AG04449 (cell line): Measurements from ENCODE around the gene USP24.

Experiments used
- CTCF ChIA-PET: fragments of 350-600 bp; formaldehyde crosslinking; extraction: SDS; loops from one replicate; lab custom pipeline; 2021; ENCODE audit warnings: antibody characterized with exemption; lab: Yijun Ruan, JAX
- POLR2A ChIA-PET: fragments of 400-600, 350-600 bp; formaldehyde crosslinking; extraction: SDS; loops from one replicate; lab custom pipeline; 2020; ENCODE audit warnings: antibody characterized with exemption, inconsistent platforms; lab: Yijun Ruan, JAX
- DNase-seq: peaks from one replicate; pipeline ENCODE4 v3.0.0-alpha.2; 2010; ENCODE audit warnings: low read depth, low spot score
- H3K4me3 ChIP-seq: 2 replicates; pipeline ENCODE4 v1.5.1; 2011; ENCODE audit warnings: low read depth, mild to moderate bottlenecking, control low read depth, low read length
- TF ChIP-seq, protein P1 (sequence below): IDR thresholded peaks from one replicate; pipeline ENCODE4 v1.5.1; 2011; ENCODE audit warnings: mild to moderate bottlenecking, moderate library complexity, low read length, control low read depth, inconsistent platforms; ENCODE audit not compliant: insufficient read depth; ENCODE audit errors: missing control alignments

The USP24 gene

DNA sequence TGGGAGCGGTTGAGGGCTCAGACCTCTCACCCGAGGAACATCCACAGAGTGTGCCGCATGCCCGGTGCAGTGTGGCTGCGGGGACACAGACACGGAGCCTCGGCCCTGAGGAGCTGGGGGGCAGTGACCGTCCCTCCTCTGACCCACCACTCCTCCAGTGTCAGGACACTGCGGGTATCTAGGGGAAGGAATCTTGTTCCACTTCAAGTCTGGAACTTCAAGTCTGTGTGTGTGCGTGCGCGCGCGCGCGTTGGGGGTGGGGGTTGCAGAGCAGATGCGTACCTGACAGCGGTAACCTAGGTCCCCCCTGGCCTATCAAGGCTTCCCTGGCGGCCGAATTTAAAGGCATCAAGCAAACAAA lies 158.6 kb downstream of the USP24 start:
- no peak for DNase-seq
- ChIA-PET CTCF (no interaction called here), POLR2A (no interaction called here)
- H3K4me3 ChIP-seq: no peak overlapping the region
- TF ChIP-seq, protein P1, sequence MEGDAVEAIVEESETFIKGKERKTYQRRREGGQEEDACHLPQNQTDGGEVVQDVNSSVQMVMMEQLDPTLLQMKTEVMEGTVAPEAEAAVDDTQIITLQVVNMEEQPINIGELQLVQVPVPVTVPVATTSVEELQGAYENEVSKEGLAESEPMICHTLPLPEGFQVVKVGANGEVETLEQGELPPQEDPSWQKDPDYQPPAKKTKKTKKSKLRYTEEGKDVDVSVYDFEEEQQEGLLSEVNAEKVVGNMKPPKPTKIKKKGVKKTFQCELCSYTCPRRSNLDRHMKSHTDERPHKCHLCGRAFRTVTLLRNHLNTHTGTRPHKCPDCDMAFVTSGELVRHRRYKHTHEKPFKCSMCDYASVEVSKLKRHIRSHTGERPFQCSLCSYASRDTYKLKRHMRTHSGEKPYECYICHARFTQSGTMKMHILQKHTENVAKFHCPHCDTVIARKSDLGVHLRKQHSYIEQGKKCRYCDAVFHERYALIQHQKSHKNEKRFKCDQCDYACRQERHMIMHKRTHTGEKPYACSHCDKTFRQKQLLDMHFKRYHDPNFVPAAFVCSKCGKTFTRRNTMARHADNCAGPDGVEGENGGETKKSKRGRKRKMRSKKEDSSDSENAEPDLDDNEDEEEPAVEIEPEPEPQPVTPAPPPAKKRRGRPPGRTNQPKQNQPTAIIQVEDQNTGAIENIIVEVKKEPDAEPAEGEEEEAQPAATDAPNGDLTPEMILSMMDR: no peak

DNA sequence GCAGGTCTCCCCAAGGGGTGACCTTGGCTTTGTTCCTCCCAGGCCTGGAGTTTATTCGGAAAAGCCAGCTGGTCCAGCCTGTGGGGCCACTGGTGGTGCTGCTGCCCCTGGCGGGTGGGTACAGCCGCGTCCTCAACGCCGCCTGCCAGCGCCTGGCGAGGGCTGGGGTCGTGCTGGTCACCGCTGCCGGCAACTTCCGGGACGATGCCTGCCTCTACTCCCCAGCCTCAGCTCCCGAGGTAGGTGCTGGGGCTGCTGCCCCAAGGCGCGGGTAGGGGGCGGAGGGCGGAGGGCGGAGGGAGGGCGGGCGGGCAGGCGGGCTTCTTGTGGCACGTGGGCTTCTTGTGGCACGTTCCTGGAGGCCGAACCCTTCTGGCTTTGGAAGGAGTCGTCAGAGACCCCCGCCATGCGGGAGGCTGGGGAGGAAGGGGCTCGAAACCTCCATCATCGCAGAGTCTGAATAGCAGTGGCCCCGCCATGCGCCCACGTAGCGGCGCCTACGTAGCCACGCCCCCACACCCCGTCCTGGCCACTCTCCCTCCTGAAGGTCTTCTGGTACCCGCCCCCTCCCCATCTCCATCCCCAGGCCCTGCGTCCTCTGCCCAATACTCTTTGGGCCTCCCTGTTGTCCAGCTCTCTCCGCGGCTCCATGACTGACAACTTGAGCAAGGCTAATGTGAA lies 159.1 kb downstream of the USP24 start:
- TF ChIP-seq, protein P1: no peak
- ChIA-PET CTCF (no interaction called here), POLR2A (no interaction called here)
- DNase-seq: no peak
- H3K4me3 ChIP-seq: no peak overlapping the region

DNA sequence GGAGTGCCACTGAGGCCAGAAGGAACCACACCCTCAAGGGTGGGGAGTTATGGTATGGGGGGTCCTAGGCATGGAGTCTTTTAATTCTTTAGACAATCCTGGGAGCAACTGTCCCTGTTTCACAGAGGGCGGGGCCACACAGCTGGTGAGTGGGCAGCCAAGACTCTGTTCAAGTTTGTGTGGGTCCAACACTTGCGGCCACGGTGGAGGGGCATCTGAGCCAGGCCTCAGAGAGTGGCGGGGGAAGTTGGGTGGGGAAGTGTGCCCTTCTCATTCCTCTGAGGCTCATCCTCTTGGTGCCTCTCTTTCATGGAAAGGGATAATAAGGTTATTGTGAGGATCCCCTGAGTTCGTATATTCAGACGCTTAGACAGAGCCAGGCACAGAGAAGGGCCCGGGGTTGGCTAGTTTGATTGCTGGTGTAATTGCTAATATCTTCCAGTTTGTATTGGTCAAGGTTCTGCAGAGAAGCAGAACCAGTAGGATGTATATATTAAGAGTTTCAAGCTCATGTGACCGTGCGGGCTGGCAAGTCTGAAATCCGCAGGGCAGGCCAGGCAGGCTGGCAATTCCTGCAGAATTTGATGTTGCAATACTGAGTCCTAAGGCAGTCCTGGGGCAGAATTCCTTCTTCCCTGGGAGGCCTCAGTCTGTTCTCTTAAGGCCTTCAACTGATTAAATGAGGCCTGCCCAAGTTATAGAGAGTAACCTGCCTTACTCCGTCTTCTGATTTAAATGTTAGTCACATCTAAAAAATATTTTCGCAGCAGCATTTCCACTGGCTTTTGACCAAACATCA lies 159.9 kb downstream of the USP24 start:
- ChIA-PET CTCF (interaction anchor here (1.2 to 1.5 kb wide), 2 partner anchors 9 to 110 kb away, joined by 4 to 5 read pairs; no protein-coding TSS in a partner anchor), POLR2A (no interaction called here)
- DNase-seq: no peak
- H3K4me3 ChIP-seq: no peak overlapping the region
- TF ChIP-seq, protein P1: no peak

DNA sequence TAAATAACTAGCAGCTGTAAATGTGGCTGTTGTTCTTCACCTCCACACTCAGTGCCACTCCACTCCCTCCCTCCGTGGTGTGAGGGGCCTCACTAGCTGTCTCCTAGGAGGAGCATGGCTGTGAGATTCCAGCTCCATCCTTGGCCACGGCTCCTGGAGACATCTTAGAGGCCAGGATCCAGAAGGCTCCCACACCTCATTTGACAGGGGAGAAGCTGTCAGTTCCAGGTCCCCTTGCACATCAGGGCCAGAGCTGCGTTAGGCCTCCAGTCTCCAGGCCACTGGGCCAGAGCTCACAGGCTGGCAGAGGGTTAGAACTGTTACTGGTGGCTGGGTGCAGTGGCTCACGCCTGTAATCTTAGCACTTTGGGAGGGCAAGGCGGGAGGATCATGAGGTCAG lies 160.8 kb downstream of the USP24 start:
- H3K4me3 ChIP-seq: no peak overlapping the region
- ChIA-PET POLR2A (no interaction called here), CTCF (interaction anchor here (1.2 to 1.5 kb wide), 2 partner anchors 9 to 110 kb away, joined by 4 to 5 read pairs; no protein-coding TSS in a partner anchor)
- TF ChIP-seq, protein P1: no peak
- no peak for DNase-seq

DNA sequence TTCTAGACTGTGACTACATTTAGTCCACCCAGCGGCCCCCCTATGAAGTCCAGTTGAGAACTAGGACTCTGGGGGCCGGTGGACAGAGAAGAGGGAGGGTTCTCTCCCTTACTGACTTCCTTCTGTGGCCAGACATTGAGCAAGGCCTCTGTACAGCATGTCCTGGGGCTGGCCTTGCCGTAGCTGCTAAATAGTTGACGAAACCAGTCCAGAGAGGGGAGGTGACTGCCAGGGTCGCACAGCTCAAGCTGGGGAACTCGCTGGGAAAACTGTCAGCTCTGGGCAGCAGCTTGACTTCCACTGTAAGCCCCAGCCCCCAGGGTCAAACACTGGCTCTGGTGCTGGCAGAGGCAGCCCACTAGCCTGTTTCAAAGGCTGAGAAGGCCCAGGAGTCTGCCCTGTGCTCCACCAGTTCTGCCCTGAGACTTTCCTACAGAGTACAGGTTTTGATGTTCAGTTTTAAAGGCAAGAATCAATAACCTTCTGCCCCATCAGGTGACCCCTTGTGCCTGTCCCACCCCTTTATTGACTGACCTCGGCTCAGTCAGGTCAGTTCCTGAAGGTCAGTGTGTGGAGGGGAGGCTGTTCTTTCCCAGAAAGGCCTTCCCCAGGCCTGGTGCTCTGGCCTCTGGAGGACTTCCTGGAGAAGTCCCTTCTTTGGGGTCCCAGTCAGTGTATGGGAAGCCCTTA lies 161.8 kb downstream of the USP24 start:
- POLR2A ChIA-PET: no interaction called here
- H3K4me3 ChIP-seq: no peak overlapping the region
- TF ChIP-seq, protein P1: no peak
- CTCF ChIA-PET: interaction anchor here (1.2 kb wide), 1 partner anchor 109 kb away, joined by 5 read pairs; no protein-coding TSS in a partner anchor
- DNase-seq: no peak
